Measurements from ENCODE around the gene SAT1.

SAT1 gene

GRCh38 chrX:23789386-23790154, 6.6 kb downstream of the SAT1 start:
- H3K4me3 ChIP-seq (IDR thresholded peaks at IDR 0.05; ENCODE audit: insufficient read depth, low read depth, low read length) = no peak overlapping the region
- H3K36me3 ChIP-seq (ENCODE audit: insufficient read depth) = no peaks in the 10 kb centered on the region
- H3K27me3 ChIP-seq (ENCODE audit: insufficient read depth, low read depth) = no peaks in the 10 kb centered on the region
- H4K20me1 ChIP-seq (ENCODE audit: insufficient read depth) = no peaks in the 10 kb centered on the region
- no peaks in the 10 kb centered on the region for H3K4me1 ChIP-seq (ENCODE audit: low read depth, poor library complexity, severe bottlenecking)
- TF ChIP-seq, protein P1, sequence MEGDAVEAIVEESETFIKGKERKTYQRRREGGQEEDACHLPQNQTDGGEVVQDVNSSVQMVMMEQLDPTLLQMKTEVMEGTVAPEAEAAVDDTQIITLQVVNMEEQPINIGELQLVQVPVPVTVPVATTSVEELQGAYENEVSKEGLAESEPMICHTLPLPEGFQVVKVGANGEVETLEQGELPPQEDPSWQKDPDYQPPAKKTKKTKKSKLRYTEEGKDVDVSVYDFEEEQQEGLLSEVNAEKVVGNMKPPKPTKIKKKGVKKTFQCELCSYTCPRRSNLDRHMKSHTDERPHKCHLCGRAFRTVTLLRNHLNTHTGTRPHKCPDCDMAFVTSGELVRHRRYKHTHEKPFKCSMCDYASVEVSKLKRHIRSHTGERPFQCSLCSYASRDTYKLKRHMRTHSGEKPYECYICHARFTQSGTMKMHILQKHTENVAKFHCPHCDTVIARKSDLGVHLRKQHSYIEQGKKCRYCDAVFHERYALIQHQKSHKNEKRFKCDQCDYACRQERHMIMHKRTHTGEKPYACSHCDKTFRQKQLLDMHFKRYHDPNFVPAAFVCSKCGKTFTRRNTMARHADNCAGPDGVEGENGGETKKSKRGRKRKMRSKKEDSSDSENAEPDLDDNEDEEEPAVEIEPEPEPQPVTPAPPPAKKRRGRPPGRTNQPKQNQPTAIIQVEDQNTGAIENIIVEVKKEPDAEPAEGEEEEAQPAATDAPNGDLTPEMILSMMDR (conservative IDR thresholded peaks at IDR 0.05; ENCODE audit: low read depth, low read length) = no peak
- H3K4me2 ChIP-seq = no peak overlapping the region
- no peak overlapping the region for H3K27ac ChIP-seq
- no peak overlapping the region for H3K9ac ChIP-seq
- no peaks in the 10 kb centered on the region for H3K79me2 ChIP-seq (ENCODE audit: insufficient read depth, low read depth)
- no peak overlapping the region for H2AFZ ChIP-seq (ENCODE audit: low read depth)

- Histone ChIP-seq H3K27ac (no peak overlapping the region), H4K20me1 (ENCODE audit: insufficient read depth) (no peaks in the 10 kb centered on the region), H3K4me2 (no peak overlapping the region), H3K27me3 (ENCODE audit: insufficient read depth, low read depth) (no peaks in the 10 kb centered on the region), H3K4me3 (IDR thresholded peaks at IDR 0.05; ENCODE audit: insufficient read depth, low read depth, low read length) (no peak overlapping the region), H3K79me2 (ENCODE audit: insufficient read depth, low read depth) (no peaks in the 10 kb centered on the region), H2AFZ (ENCODE audit: low read depth) (no peak overlapping the region), H3K4me1 (ENCODE audit: low read depth, poor library complexity, severe bottlenecking) (no peaks in the 10 kb centered on the region), H3K9ac (no peak overlapping the region), H3K36me3 (ENCODE audit: insufficient read depth) (no peaks in the 10 kb centered on the region)
- TF ChIP-seq, protein P1 (conservative IDR thresholded peaks at IDR 0.05; ENCODE audit: low read depth, low read length) = no peak
Observed at GRCh38 chrX:23790155-23790497, 7.2 kb downstream of the SAT1 start.

DNA sequence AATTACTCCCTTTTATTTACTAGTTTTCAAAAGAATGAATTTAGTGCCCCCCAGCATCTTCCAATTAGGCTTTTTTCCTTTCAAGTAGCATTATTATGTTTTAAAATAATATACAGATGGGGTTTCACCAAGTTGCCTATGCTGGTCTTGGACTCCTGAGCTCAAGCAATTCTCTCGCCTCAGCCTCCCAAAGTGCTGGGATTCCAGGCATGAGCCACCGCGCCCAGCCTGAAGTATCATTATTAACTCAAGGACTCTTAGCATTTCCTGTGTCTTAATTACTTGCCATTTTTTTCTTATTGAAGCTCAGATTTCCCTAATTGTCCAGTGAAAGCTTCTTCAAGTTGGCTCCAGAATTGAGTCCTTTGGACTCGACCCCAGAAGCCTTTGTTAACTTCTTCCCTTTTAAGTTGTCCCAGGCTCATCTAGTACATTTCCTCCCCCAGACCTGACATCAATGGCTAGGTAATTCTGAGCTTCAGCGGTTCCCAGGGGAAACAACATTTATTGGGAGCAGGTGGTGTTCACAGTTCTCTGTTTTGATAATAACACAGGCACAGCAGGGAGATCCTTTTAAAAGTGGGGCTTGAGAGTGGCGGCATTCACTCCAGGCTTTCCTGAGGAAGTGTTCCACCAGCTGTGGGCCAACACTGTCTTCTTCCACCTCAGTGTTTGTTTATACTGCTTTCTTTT, 10.0 kb downstream of the SAT1 start:
- H4K20me1 ChIP-seq (ENCODE audit: insufficient read depth) = no peaks in the 10 kb centered on the region
- H2AFZ ChIP-seq (ENCODE audit: low read depth) = no peak overlapping the region
- H3K27ac ChIP-seq = no peak overlapping the region
- no peak overlapping the region for H3K4me2 ChIP-seq
- no peaks in the 10 kb centered on the region for H3K4me1 ChIP-seq (ENCODE audit: low read depth, poor library complexity, severe bottlenecking)
- no peaks in the 10 kb centered on the region for H3K79me2 ChIP-seq (ENCODE audit: insufficient read depth, low read depth)
- no peaks in the 10 kb centered on the region for H3K27me3 ChIP-seq (ENCODE audit: insufficient read depth, low read depth)
- TF ChIP-seq, protein P1 (conservative IDR thresholded peaks at IDR 0.05; ENCODE audit: low read depth, low read length) = no peak
- no peak overlapping the region for H3K4me3 ChIP-seq (IDR thresholded peaks at IDR 0.05; ENCODE audit: insufficient read depth, low read depth, low read length)
- no peak overlapping the region for H3K9ac ChIP-seq
- no peaks in the 10 kb centered on the region for H3K36me3 ChIP-seq (ENCODE audit: insufficient read depth)

GRCh38 chrX:23795221-23795620, 12.2 kb downstream of the SAT1 start:
- TF ChIP-seq, protein P1 (conservative IDR thresholded peaks at IDR 0.05; ENCODE audit: low read depth, low read length) = no peak
- Histone ChIP-seq H3K4me1 (ENCODE audit: low read depth, poor library complexity, severe bottlenecking) (no peaks in the 10 kb centered on the region), H2AFZ (ENCODE audit: low read depth) (no peak overlapping the region), H3K4me2 (no peak overlapping the region), H3K9ac (no peak overlapping the region), H3K27me3 (ENCODE audit: insufficient read depth, low read depth) (no peaks in the 10 kb centered on the region), H3K27ac (no peak overlapping the region), H3K36me3 (ENCODE audit: insufficient read depth) (no peaks in the 10 kb centered on the region), H4K20me1 (ENCODE audit: insufficient read depth) (no peaks in the 10 kb centered on the region), H3K4me3 (IDR thresholded peaks at IDR 0.05; ENCODE audit: insufficient read depth, low read depth, low read length) (no peak overlapping the region), H3K79me2 (ENCODE audit: insufficient read depth, low read depth) (no peaks in the 10 kb centered on the region)

Data from KMS-11 (cell line).